Aorta (tissue), 5 donors: ENCODE results near the gene FCN1. TPM values are rescaled to one million over a fixed set of nuclear protein-coding genes. Genes with fewer than 3 reads are reported as not detected.

ENCODE experiments used
- ATAC-seq: fragments of 200-7000 bp; cut with Tn5 transposase; one replicate; pipeline ENCODE4 v1.9.1; 2022; ENCODE audit warnings: moderate library complexity; ENCODE audit not compliant: low FRiP score
- DNase-seq, 2 donors: peaks; one replicate each; pipeline ENCODE4 v3.0.0-alpha.2; 2020
- H3K27ac ChIP-seq, 2 donors: one replicate each; pipeline ENCODE4 v1.5.1; 2013; ENCODE audit warnings: low read length in 2 of 2, mild to moderate bottlenecking in 2 of 2, moderate library complexity in 2 of 2, control low read depth in 1 of 2, inconsistent platforms in 1 of 2, low read depth in 1 of 2
- H3K27me3 ChIP-seq, 2 donors: one replicate each; pipeline ENCODE4 v1.6.1; 2013; ENCODE audit warnings: control low read depth in 1 of 2, low read length in 1 of 2, mild to moderate bottlenecking in 1 of 2, moderate library complexity in 1 of 2; ENCODE audit not compliant: insufficient read depth in 2 of 2, control insufficient read depth in 1 of 2
- H3K36me3 ChIP-seq, 2 donors: one replicate each; pipeline ENCODE4 v1.6.1; 2013; ENCODE audit warnings: control low read depth in 1 of 2, low read length in 1 of 2, mild to moderate bottlenecking in 1 of 2; ENCODE audit not compliant: insufficient read depth in 2 of 2, control insufficient read depth in 1 of 2
- H3K4me1 ChIP-seq, 2 donors: one replicate each; pipeline ENCODE4 v1.6.1; 2013; ENCODE audit warnings: low read length in 2 of 2, control low read depth in 1 of 2, mild to moderate bottlenecking in 1 of 2, moderate library complexity in 1 of 2; ENCODE audit not compliant: insufficient read depth in 2 of 2, control insufficient read depth in 1 of 2
- H3K4me3 ChIP-seq, 2 donors: one replicate each; pipeline ENCODE4 v1.5.1; 2013; ENCODE audit warnings: low read length in 2 of 2, control low read depth in 1 of 2, mild to moderate bottlenecking in 1 of 2
- H3K9me3 ChIP-seq: one replicate; pipeline ENCODE4 v1.6.1; 2013; ENCODE audit warnings: mild to moderate bottlenecking, low read length; ENCODE audit not compliant: control insufficient read depth
- whole genome bisulfite sequencing, 2 donors: extraction: QIAGEN DNeasy Blood & Tissue Kit; methylation state at CpG; one replicate each; pipeline ENCODE4 v1.1.7; 2013; 5-methylcytosine and 5-hydroxymethylcytosine counted together
- intact Hi-C, 2 donors: fragments of 100-400 bp; cut with DNase I; formaldehyde crosslinking; loops; one replicate each; pipeline versions ENCODE4 v1.14.2 to v1.15.0; 2022
- polyA plus RNA-seq, 2 donors: library from polyadenylated mRNA; stranded (reverse); fragments of 200-250 nt; gene quantifications; one replicate each; pipeline ENCODE4 v1.2.3, GENCODE V29; 2013
- total RNA-seq, 2 donors: library from RNA; stranded (reverse); fragmentation: NEBNext Ultra II Directional; extraction: Animal tissue kit (Norgen Biotek cat#: 25700); gene quantifications; one replicate each; pipeline ENCODE4 v1.2.1, GENCODE V29; 2021
- donor health status: healthy with polysubstance abuse.
- donor health status: Bipolar disorder and iron deficiency.
- donor health status: DM: no; HTN: no; CAD: no.
- donor health status: DM: no; HTN: no; CAD: no.
- donor health status: DM: yes; HTN: yes; CAD: no.

The FCN1 gene
- total and polyA plus RNA-seq, 4 donors = 0.97 to 14.4 (median 6.0) TPM

DNA sequence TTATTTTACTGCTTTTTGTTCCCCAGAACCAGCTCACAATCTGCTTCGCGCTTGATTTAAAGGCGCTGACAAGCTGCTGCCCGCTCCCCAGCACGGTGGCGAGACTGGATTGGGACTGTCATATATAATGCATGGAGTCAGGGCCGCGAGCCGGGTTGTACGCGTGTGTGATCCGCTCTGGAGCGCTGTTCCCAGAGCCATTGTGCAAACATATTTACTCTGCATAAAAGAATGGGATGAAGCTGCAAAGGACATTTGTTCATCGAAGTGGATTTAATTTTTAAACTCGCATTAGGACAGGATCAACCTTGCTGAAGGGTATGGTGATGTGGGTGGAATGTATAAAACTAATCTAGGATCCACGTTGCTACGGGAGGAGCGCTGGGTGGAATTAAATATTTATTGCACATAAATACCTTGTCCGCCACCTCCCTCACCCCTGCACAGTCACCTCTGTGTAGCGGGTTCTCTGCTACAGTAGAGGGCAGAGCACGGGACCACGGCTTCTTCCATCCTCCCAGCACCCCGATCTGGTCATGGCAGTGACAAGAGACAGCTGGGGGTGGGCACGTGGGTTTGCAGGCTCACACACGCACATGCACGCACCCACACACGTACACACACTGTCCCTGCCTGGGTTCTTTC, 18.1 kb upstream of the FCN1 start:
- Histone ChIP-seq H3K27ac (no peak overlapping the region), H3K27me3 (no peaks in the 10 kb centered on the region), H3K36me3 (no peaks in the 10 kb centered on the region), H3K9me3 (no peaks in the 10 kb centered on the region), H3K4me3 (no peak overlapping the region), H3K4me1 (no peaks in the 10 kb centered on the region)
- DNase-seq (peak in 1 of 2 donors; percentile 66), ATAC-seq (no peak)
- intact Hi-C loops = no loop called here
- 33 to 44% methylated on average over 27 of the region's 27 CpGs for WGBS, 2 donors

DNA sequence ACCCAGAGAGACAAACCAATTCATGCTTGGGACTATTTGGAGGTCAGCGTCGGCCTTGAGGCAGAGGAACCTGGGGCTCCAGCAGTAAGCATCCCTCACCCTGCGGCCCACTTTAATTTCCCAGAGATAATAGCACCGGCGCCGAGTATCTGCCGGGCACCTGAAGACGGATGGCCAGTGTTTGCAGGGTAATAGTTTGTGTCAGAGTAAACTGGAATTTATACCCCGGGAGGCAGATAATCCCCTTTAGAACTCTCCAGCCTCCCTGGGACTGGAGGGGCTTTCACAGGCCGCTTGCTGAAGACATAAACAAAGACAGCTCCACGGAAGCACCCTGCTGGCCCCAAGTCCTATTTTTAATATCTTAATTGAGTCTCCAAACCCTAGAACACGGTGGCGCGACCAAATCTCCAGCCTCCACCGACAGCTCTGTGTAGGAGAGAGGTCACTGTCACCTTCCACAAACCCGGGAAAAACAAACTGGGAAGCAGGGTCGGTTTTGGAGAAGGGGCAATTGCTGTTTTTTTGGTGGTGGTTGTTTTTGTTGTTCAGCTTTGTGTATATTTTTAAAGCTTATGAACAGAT, 17.4 kb upstream of the FCN1 start:
- Histone ChIP-seq H3K4me3 (no peak overlapping the region), H3K27ac (no peak overlapping the region), H3K36me3 (no peaks in the 10 kb centered on the region), H3K27me3 (no peaks in the 10 kb centered on the region), H3K9me3 (no peaks in the 10 kb centered on the region), H3K4me1 (no peaks in the 10 kb centered on the region)
- WGBS, 2 donors = 28 to 36% methylated on average over 17 of the region's 17 CpGs
- intact Hi-C loops = no loop called here
- ATAC-seq (no peak), DNase-seq (peak in 1 of 2 donors; percentile 34)

- Histone ChIP-seq H3K27ac (no peak overlapping the region), H3K4me3 (no peak overlapping the region), H3K9me3 (no peaks in the 10 kb centered on the region), H3K4me1 (no peaks in the 10 kb centered on the region), H3K27me3 (no peaks in the 10 kb centered on the region), H3K36me3 (no peaks in the 10 kb centered on the region)
- intact Hi-C loops = no loop called here
- 77 to 79% methylated on average over 10 of the region's 10 CpGs for WGBS, 2 donors
- DNase-seq = peak in 1 of 2 donors; percentile 57
- ATAC-seq = no peak
Measured at GRCh38 chr9:134933076-134933659, 15.5 kb upstream of the FCN1 start.

- DNase-seq = peak in 1 of 2 donors; percentile 30
- H3K27me3 ChIP-seq = no peaks in the 10 kb centered on the region
- intact Hi-C loops = no loop called here
- 78 to 84% methylated on average over 5 of the region's 5 CpGs for WGBS, 2 donors
- no peak for ATAC-seq
- H3K4me3 ChIP-seq = no peak overlapping the region
- H3K4me1 ChIP-seq = no peaks in the 10 kb centered on the region
- H3K9me3 ChIP-seq = no peaks in the 10 kb centered on the region
- H3K27ac ChIP-seq = no peak overlapping the region
- H3K36me3 ChIP-seq = no peaks in the 10 kb centered on the region
Measured at GRCh38 chr9:134932606-134933005, 14.9 kb upstream of the FCN1 start.

GRCh38 chr9:134932171-134932570, 14.5 kb upstream of the FCN1 start:
- no peaks in the 10 kb centered on the region for H3K4me1 ChIP-seq

GRCh38 chr9:134930398-134930797, 12.7 kb upstream of the FCN1 start:
- ATAC-seq (no peak), DNase-seq (peak in 1 of 2 donors; percentile 58)
- WGBS, 2 donors = 78% methylated on average over 13 of the region's 13 CpGs
- H3K4me1 ChIP-seq = no peaks in the 10 kb centered on the region
- no peaks in the 10 kb centered on the region for H3K36me3 ChIP-seq
- no peaks in the 10 kb centered on the region for H3K27me3 ChIP-seq
- H3K27ac ChIP-seq = no peak overlapping the region
- no peaks in the 10 kb centered on the region for H3K9me3 ChIP-seq
- intact Hi-C loops = no loop called here
- H3K4me3 ChIP-seq = no peak overlapping the region

More at GRCh38 chr9:134932171-134932570, 14.5 kb upstream of the FCN1 start:
- Histone ChIP-seq H3K27me3 (no peaks in the 10 kb centered on the region), H3K27ac (no peak overlapping the region), H3K36me3 (no peaks in the 10 kb centered on the region), H3K4me3 (no peak overlapping the region), H3K9me3 (no peaks in the 10 kb centered on the region)
- ATAC-seq (no peak), DNase-seq (peak in 1 of 2 donors; percentile 27)
- intact Hi-C loops = no loop called here
- WGBS, 2 donors = 89 to 91% methylated on average over 12 of the region's 12 CpGs

- Histone ChIP-seq H3K9me3 (no peaks in the 10 kb centered on the region), H3K4me3 (no peak overlapping the region), H3K27ac (no peak overlapping the region), H3K4me1 (no peaks in the 10 kb centered on the region), H3K36me3 (no peaks in the 10 kb centered on the region), H3K27me3 (no peaks in the 10 kb centered on the region)
- 68 to 69% methylated on average over 13 of the region's 13 CpGs for WGBS, 2 donors
- intact Hi-C loops = no loop called here
- peak; percentile 60 for ATAC-seq
- peak; percentile 69 to 83 for DNase-seq
Measured at GRCh38 chr9:134929193-134930158, 11.8 kb upstream of the FCN1 start.

GRCh38 chr9:134928436-134929192, 10.9 kb upstream of the FCN1 start:
- no peaks in the 10 kb centered on the region for H3K27me3 ChIP-seq
- intact Hi-C loops = no loop called here
- peak; percentile 22 for ATAC-seq
- H3K9me3 ChIP-seq = no peaks in the 10 kb centered on the region
- H3K27ac ChIP-seq = no peak overlapping the region
- H3K4me1 ChIP-seq = no peaks in the 10 kb centered on the region
- 62 to 68% methylated on average over 15 of the region's 15 CpGs for WGBS, 2 donors
- H3K4me3 ChIP-seq = no peak overlapping the region
- peak in 1 of 2 donors; percentile 71 for DNase-seq
- no peaks in the 10 kb centered on the region for H3K36me3 ChIP-seq
